RWPE1 (cell line): ENCODE results near the gene PSME3IP1.
"Not testable (repeated sequence)": the region's sequence is repeated elsewhere in the genome, so short reads cannot be mapped to it uniquely, and the experiment has no call there.

Experiments used
- CTCF ChIA-PET: fragments of 350-600 bp; sonication (Branson Sonifier 250); formaldehyde crosslinking; extraction: SDS; loops from one replicate; lab custom pipeline; 2021; lab: Yijun Ruan, JAX
- POLR2A ChIA-PET: fragments of 400-600 bp; formaldehyde crosslinking; extraction: SDS; loops from one replicate; lab custom pipeline; 2020; ENCODE audit warnings: antibody characterized with exemption; ENCODE audit not compliant: low non-redundant PET; lab: Yijun Ruan, JAX
- DNase-seq: peaks from one replicate; pipeline ENCODE4 v3.0.0; 2012; ENCODE audit warnings: low spot score
- H3K27ac ChIP-seq: fragments of 450-650 bp; 2 replicates; pipeline ENCODE4 v1.5.1; 2017
- CTCF ChIP-seq: fragments of 450-650 bp; conservative IDR thresholded peaks from 2 replicates; pipeline ENCODE4 v1.5.1; 2017; ENCODE audit warnings: low read depth, mild to moderate bottlenecking

The PSME3IP1 gene

GRCh38 chr16:57213462-57213861 is 27.6 kb upstream of the PSME3IP1 start:
- peak; percentile 59 for DNase-seq
- POLR2A ChIA-PET: no interaction called here
- CTCF ChIA-PET: interaction anchor here (0.7 kb wide), 1 partner anchor 161 kb away, joined by 4 read pairs; no protein-coding TSS in a partner anchor

GRCh38 chr16:57209780-57210179 is 23.9 kb upstream of the PSME3IP1 start:
- POLR2A ChIA-PET: no interaction called here
- TF ChIP-seq CTCF: no peak
- CTCF ChIA-PET: no interaction called here

More at GRCh38 chr16:57213462-57213861, 27.6 kb upstream of the PSME3IP1 start:
- TF ChIP-seq CTCF: no peak
- no peak overlapping the region for H3K27ac ChIP-seq

GRCh38 chr16:57208926-57209325 is 23.1 kb upstream of the PSME3IP1 start:
- POLR2A ChIA-PET: no interaction called here
- no peak for DNase-seq
- TF ChIP-seq CTCF: no peak
- no peak overlapping the region for H3K27ac ChIP-seq
- CTCF ChIA-PET: no interaction called here

More at GRCh38 chr16:57209780-57210179, 23.9 kb upstream of the PSME3IP1 start:
- no peak for DNase-seq
- no peak overlapping the region for H3K27ac ChIP-seq

GRCh38 chr16:57204675-57205074 is 18.8 kb upstream of the PSME3IP1 start:
- ChIA-PET POLR2A (no interaction called here), CTCF (no interaction called here)
- no peak overlapping the region for H3K27ac ChIP-seq
- DNase-seq: no peak
- no peak for TF ChIP-seq CTCF

- H3K27ac ChIP-seq: no peak overlapping the region
- ChIA-PET POLR2A (no interaction called here), CTCF (interaction anchor here (1.1 kb wide), 1 partner anchor 33 kb away, joined by 3 read pairs; no protein-coding TSS in a partner anchor)
- DNase-seq: no peak
- no peak for TF ChIP-seq CTCF
These were observed 17.6 kb upstream of the PSME3IP1 start for GRCh38 chr16:57203451-57203850.

GRCh38 chr16:57202095-57202886 is 16.5 kb upstream of the PSME3IP1 start:
- no peak for DNase-seq
- ChIA-PET CTCF (no interaction called here), POLR2A (no interaction called here)
- no peak overlapping the region for H3K27ac ChIP-seq
- TF ChIP-seq CTCF: no peak

GRCh38 chr16:57200926-57201325 is 15.1 kb upstream of the PSME3IP1 start:
- POLR2A ChIA-PET, H3K27ac ChIP-seq, CTCF ChIA-PET, DNase-seq: not testable (repeated sequence)

- DNase-seq, POLR2A ChIA-PET, CTCF ChIA-PET, H3K27ac ChIP-seq: not testable (repeated sequence)
These were observed 14.5 kb upstream of the PSME3IP1 start for GRCh38 chr16:57200321-57200720.
